K562 (cell line): ENCODE data around the gene COL4A2. TPM values are rescaled to one million over a fixed set of nuclear protein-coding genes. Genes with fewer than 3 reads are reported as not detected.

Experiments
- ATAC-seq: fragments of 200-7000 bp; cut with Tn5 transposase; 3 replicates; pipeline ENCODE4 v1.9.1; 2020; ENCODE audit warnings: moderate library complexity
- BruUV-seq: library from RNA; stranded (reverse); fragments of 400-500 nt; replicated peaks from 2 replicates; lab custom pipeline; 2021; lab: Mats Ljungman, UMichigan
- CTCF ChIA-PET: fragments of 300-600 bp; formaldehyde crosslinking; extraction: SDS; loops from one replicate; lab custom pipeline; 2021; ENCODE audit warnings: low intra/inter-chr PET ratio; lab: Yijun Ruan, JAX
- POLR2A ChIA-PET: fragments of 300-600, 350-650 bp; sonication (Branson Sonifier 250); formaldehyde crosslinking; extraction: SDS; loops from one replicate; lab custom pipeline; 2021; ENCODE audit warnings: antibody characterized with exemption, inconsistent platforms; lab: Yijun Ruan, JAX
- DNase-seq, 4 experiments: peaks; one replicate each; pipeline versions ENCODE4 v3.0.0 to v3.0.0-alpha.2; 2011 to 2018; ENCODE audit warnings: low spot score in 3 of 4, mixed read lengths in 3 of 4; ENCODE audit errors: extremely low read depth in 1 of 4
- FAIRE-seq: peaks from 2 replicates; lab custom pipeline; 2011; peaks lifted over from hg19 to GRCh38; lab: Jason Lieb, UNC
- H2AFZ ChIP-seq: 2 replicates; pipeline ENCODE4 v1.6.0; 2011; ENCODE audit warnings: low read depth, low read length, control low read depth, inconsistent platforms
- H3K27ac ChIP-seq: fragments of 200-600 bp; 3 replicates; pipeline ENCODE4 v1.8.0; 2011; ENCODE audit warnings: low read depth, mild to moderate bottlenecking, control low read depth, inconsistent platforms, low read length, moderate library complexity, mixed read lengths; ENCODE audit errors: extremely low read depth
- H3K27me3 ChIP-seq, 2 experiments: fragments of 300-600 bp in 1 of 2; 2 replicates in 1 of 2; 3 replicates in 1 of 2; pipeline versions ENCODE4 v1.6.0 to v1.8.0; 2011; ENCODE audit warnings: inconsistent platforms in 2 of 2, low read length in 2 of 2, mild to moderate bottlenecking in 1 of 2, mixed read lengths in 1 of 2, moderate library complexity in 1 of 2; ENCODE audit not compliant: control insufficient read depth in 2 of 2, insufficient read depth in 2 of 2
- H3K36me3 ChIP-seq: fragments of 300-600 bp; 3 replicates; pipeline ENCODE4 v1.8.0; 2011; ENCODE audit warnings: mild to moderate bottlenecking, low read length, inconsistent platforms; ENCODE audit not compliant: control insufficient read depth, insufficient read depth
- H3K4me1 ChIP-seq, 2 experiments: fragments of 200-600 bp in 1 of 2; replicated peaks in 1 of 2; 2 replicates in 1 of 2; 3 replicates in 1 of 2; pipeline versions ENCODE4 v1.5.1 to v1.8.0; 2011; ENCODE audit warnings: inconsistent platforms in 2 of 2, low read length in 2 of 2, mild to moderate bottlenecking in 1 of 2, mixed read lengths in 1 of 2, moderate library complexity in 1 of 2; ENCODE audit not compliant: control insufficient read depth in 2 of 2, insufficient read depth in 2 of 2
- H3K4me2 ChIP-seq: 2 replicates; pipeline ENCODE4 v1.6.1; 2011; ENCODE audit warnings: low read length, control low read depth, inconsistent platforms, mixed read lengths; ENCODE audit not compliant: insufficient read depth
- H3K4me3 ChIP-seq: fragments of 200-600 bp; sonication (generic), shearing (Covaris generic); 2 replicates; pipeline ENCODE4 v1.5.1; 2016; ENCODE audit warnings: control low read depth, inconsistent platforms
- H3K79me2 ChIP-seq: fragments of 200-600 bp; 3 replicates; pipeline ENCODE4 v1.8.0; 2011; ENCODE audit warnings: low read length, inconsistent platforms; ENCODE audit not compliant: control insufficient read depth, insufficient read depth
- H3K9ac ChIP-seq, 2 experiments: 2 replicates each; pipeline versions ENCODE4 v1.6.0 to v1.6.1; 2011; ENCODE audit warnings: low read depth in 2 of 2, low read length in 2 of 2, control low read depth in 1 of 2, inconsistent platforms in 1 of 2, mild to moderate bottlenecking in 1 of 2, mixed read lengths in 1 of 2; ENCODE audit not compliant: insufficient read depth in 1 of 2
- H3K9me1 ChIP-seq: one replicate; pipeline ENCODE4 v1.6.0; 2011; ENCODE audit warnings: inconsistent platforms, mild to moderate bottlenecking, low read length, moderate library complexity; ENCODE audit not compliant: control insufficient read depth, insufficient read depth
- H3K9me3 ChIP-seq: replicated peaks from 2 replicates; pipeline ENCODE4 v1.5.1; 2011; ENCODE audit warnings: low read depth, low read length, inconsistent platforms; ENCODE audit not compliant: control insufficient read depth, insufficient read depth
- H4K20me1 ChIP-seq: replicated peaks from 2 replicates; pipeline ENCODE4 v1.6.1; 2011; ENCODE audit warnings: low read length, inconsistent platforms, mixed read lengths; ENCODE audit not compliant: control insufficient read depth, insufficient read depth
- BRD9 ChIP-seq: fragments of 450-650 bp; IDR thresholded peaks from 2 replicates; pipeline ENCODE4 v1.6.1; 2018; ENCODE audit warnings: low read depth; ENCODE audit not compliant: partially characterized antibody
- DMBX1 ChIP-seq: fragments of 250-450 bp; sonication (Bioruptor Pico); IDR thresholded peaks from 2 replicates; pipeline ENCODE4 v1.8.0; 2022; ENCODE audit warnings: inconsistent platforms, mild to moderate bottlenecking, moderate library complexity, borderline replicate concordance
- GATAD2A ChIP-seq: fragments of 450-650 bp; IDR thresholded peaks from 2 replicates; pipeline ENCODE4 v1.6.1; 2017
- KDM2B ChIP-seq: fragments of 250-450 bp; sonication (Bioruptor Pico); IDR thresholded peaks from 2 replicates; pipeline ENCODE4 v1.8.0; 2021; ENCODE audit warnings: mild to moderate bottlenecking, moderate library complexity
- PTBP1 ChIP-seq: fragments of 200-400 bp; formaldehyde crosslinking; IDR thresholded peaks from 2 replicates; pipeline ENCODE4 v1.6.1; 2017; ENCODE audit warnings: low read depth, low read length
- RBBP5 ChIP-seq: fragments of 200-600 bp; sonication (generic); IDR thresholded peaks from 2 replicates; pipeline ENCODE4 v1.6.1; 2012; ENCODE audit warnings: borderline replicate concordance, mild to moderate bottlenecking, low read length, control low read depth, inconsistent platforms; ENCODE audit not compliant: insufficient read depth, poor library complexity, severe bottlenecking
- SMAD3 ChIP-seq: fragments of 450-650 bp; formaldehyde crosslinking; conservative IDR thresholded peaks from 2 replicates; pipeline ENCODE4 v1.4.0; 2020; ENCODE audit warnings: mild to moderate bottlenecking
- SMARCB1 ChIP-seq: IDR thresholded peaks from 2 replicates; pipeline ENCODE4 v1.6.1; 2011; ENCODE audit warnings: improper control_type of control experiment, low read depth; ENCODE audit not compliant: insufficient read length
- SRSF7 ChIP-seq: fragments of 200-400 bp; formaldehyde crosslinking; optimal IDR thresholded peaks from 2 replicates; pipeline ENCODE3; 2017; ENCODE audit warnings: mild to moderate bottlenecking, low read depth, low read length
- ZFP91 ChIP-seq: sonication (generic); formaldehyde crosslinking; IDR thresholded peaks from 2 replicates; pipeline ENCODE4 v1.8.0; 2022; ENCODE audit warnings: mild to moderate bottlenecking, missing genetic modification reagents
- ZFX ChIP-seq: sonication (generic); formaldehyde crosslinking; IDR thresholded peaks from 2 replicates; pipeline ENCODE4 v1.8.0; 2022; ENCODE audit warnings: mild to moderate bottlenecking, missing genetic modification reagents, moderate library complexity
- WGBS: fragments of 100-300 bp; shearing (Covaris generic); methylation state at CpG from one replicate; pipeline ENCODE4 v1.1.6; 2016; ENCODE audit warnings: low coverage, mixed read lengths; ENCODE audit not compliant: insufficient coverage; ENCODE audit errors: missing lambda C conversion rate; 5-methylcytosine and 5-hydroxymethylcytosine counted together
- in situ Hi-C: fragments of 300-500 bp; cut with MboI; formaldehyde crosslinking; loops from 4 replicates; pipeline ENCODE4 v1.15.0; 2018; ENCODE audit warnings: inconsistent platforms, mixed read lengths
- intact Hi-C: fragments of 100-400 bp; cut with micrococcal nuclease; formaldehyde crosslinking; loops from 2 replicates; pipeline ENCODE4 v1.14.2; 2022
- polyA plus RNA-seq, 8 experiments: library from polyadenylated mRNA; depleted of rRNA in 4 of 8; stranded (reverse) in 5 of 8; unstranded in 3 of 8; fragments of >200 nt; fragmentation: Nextera tagmentation in 2 of 8; fragmentation: Illumina TruSeq in 1 of 8; extraction: Ambion mirVana in 2 of 8; extraction: Trizol in 1 of 8; gene quantifications; 2 replicates each; pipeline versions ENCODE4 v1.2.1 to v1.2.3, GENCODE V29; 2011 to 2014; ENCODE audit warnings: inconsistent platforms in 1 of 8, missing spikeins in 1 of 8
- total RNA-seq, 7 experiments: library from RNA; depleted of rRNA in 6 of 7; stranded (reverse); fragments of >200 nt in 6 of 7; fragmentation: Illumina TruSeq in 2 of 7; extraction: Trizol in 2 of 7; gene quantifications; 2 replicates each; pipeline versions ENCODE4 v1.2.1 to v1.2.3, GENCODE V29; 2011 to 2021; ENCODE audit warnings: low replicate concordance in 1 of 7
- TF ChIP-seq, protein P1 (sequence below): sonication (generic); formaldehyde crosslinking; IDR thresholded peaks from 2 replicates; pipeline ENCODE4 v1.8.0; 2022; ENCODE audit warnings: missing genetic modification reagents, mild to moderate bottlenecking, moderate library complexity, borderline replicate concordance

The COL4A2 gene
- total and polyA plus RNA-seq, 9 of the 15 experiments (the other 6 are each of a cell fraction or from before 2014, with no cell fraction given) = 0.13 to 15.2 (median 8.1) TPM

- Histone ChIP-seq H3K4me3 (no peak overlapping the region), H3K79me2 (no peaks in the 10 kb centered on the region), H3K36me3 (no peaks in the 10 kb centered on the region), H3K9me1 (no peaks in the 10 kb centered on the region), H3K4me2 (no peak overlapping the region), H3K27me3 (peaks cover 3 to 38% of the 10 kb centered on the region in 2 experiments; a peak in 3 of 5 replicates), H3K4me1 (no peaks in the 10 kb centered on the region), H3K9me3 (no peaks in the 10 kb centered on the region), H4K20me1 (no peaks in the 10 kb centered on the region), H2AFZ (no peak overlapping the region), H3K27ac (no peak overlapping the region), H3K9ac (no peak overlapping the region)
- BruUV-seq = no TSS peak
- in situ Hi-C loops (no loop called here), intact Hi-C loops (no loop called here)
- ATAC-seq (no peak), FAIRE-seq (no peak), DNase-seq (no peak)
- WGBS = 2% methylated on average over 7 of the region's 10 CpGs
- no peak for TF ChIP-seq GATAD2A
- TF ChIP-seq, protein P1, sequence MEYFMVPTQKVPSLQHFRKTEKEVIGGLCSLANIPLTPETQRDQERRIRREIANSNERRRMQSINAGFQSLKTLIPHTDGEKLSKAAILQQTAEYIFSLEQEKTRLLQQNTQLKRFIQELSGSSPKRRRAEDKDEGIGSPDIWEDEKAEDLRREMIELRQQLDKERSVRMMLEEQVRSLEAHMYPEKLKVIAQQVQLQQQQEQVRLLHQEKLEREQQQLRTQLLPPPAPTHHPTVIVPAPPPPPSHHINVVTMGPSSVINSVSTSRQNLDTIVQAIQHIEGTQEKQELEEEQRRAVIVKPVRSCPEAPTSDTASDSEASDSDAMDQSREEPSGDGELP = no peak
- CTCF ChIA-PET = no interaction called here
- POLR2A ChIA-PET = interaction anchor here (0.6 kb wide), 1 partner anchor 18 kb away, joined by 4 read pairs; no protein-coding TSS in a partner anchor
These were observed 67.6 kb downstream of the COL4A2 start for GRCh38 chr13:110374431-110375370.

- POLR2A ChIA-PET = no interaction called here
- CTCF ChIA-PET = no interaction called here
- no TSS peak for BruUV-seq
- Histone ChIP-seq H3K79me2 (no peaks in the 10 kb centered on the region), H3K4me2 (no peak overlapping the region), H2AFZ (no peak overlapping the region), H3K9me1 (no peaks in the 10 kb centered on the region), H3K9ac (no peak overlapping the region), H3K27ac (no peak overlapping the region), H4K20me1 (no peaks in the 10 kb centered on the region), H3K27me3 (peaks cover 3 to 40% of the 10 kb centered on the region in 2 experiments; a peak in 3 of 5 replicates), H3K4me1 (no peaks in the 10 kb centered on the region), H3K4me3 (no peak overlapping the region), H3K36me3 (no peaks in the 10 kb centered on the region), H3K9me3 (no peaks in the 10 kb centered on the region)
- no peak for ATAC-seq
- WGBS = 0% methylated on average over 5 of the region's 5 CpGs
- intact Hi-C loops = no loop called here
- FAIRE-seq = no peak
- in situ Hi-C loops = no loop called here
- DNase-seq = no peak
- TF ChIP-seq PTBP1 (no peak), SRSF7 (no peak), SMAD3 (CRISPR knock-in tag) (no peak), RBBP5 (no peak), ZFP91 (no peak), BRD9 (no peak), ZFX (no peak), KDM2B (CRISPR knock-in tag) (no peak), DMBX1 (CRISPR knock-in tag) (no peak), SMARCB1 (no peak)
These were observed 69.0 kb downstream of the COL4A2 start for GRCh38 chr13:110376120-110376519.
